ENCODE measurements around the gene ZBED1.
A peak's percentile ranks its signal among the peaks of the same experiment; 100 is the strongest.
"Not testable (repeated sequence)": the region's sequence is repeated elsewhere in the genome, so short reads cannot be mapped to it uniquely, and the experiment has no call there.

The ZBED1 gene

GRCh38 chrX:2538031-2538757, 37.4 kb upstream of the ZBED1 start:
- Mint-ChIP-seq H3K9me3 (no peaks in the 10 kb centered on the region), H3K27me3 (ENCODE audit: low read depth) (no peaks in the 10 kb centered on the region), H3K27ac (peak overlapping the region; percentile 82 to 92 (median 88)), H3K4me3 (peak overlapping the region in 2 of 3 experiments; percentile 31 to 65), H3K4me1 (peaks cover 21% of the 10 kb centered on the region), H3K36me3 (ENCODE audit: low read depth) (no peaks in the 10 kb centered on the region)
- no peak for TF ChIP-seq CTCF (IDR thresholded peaks at IDR 0.05; ENCODE audit: unreplicated experiment in 3 of 3)

GRCh38 chrX:2536974-2537373, 36.2 kb upstream of the ZBED1 start:
- Mint-ChIP-seq H3K9me3 (no peaks in the 10 kb centered on the region), H3K4me1 (peaks cover 21% of the 10 kb centered on the region), H3K27ac (peak overlapping the region; percentile 28 to 93 (median 88)), H3K27me3 (ENCODE audit: low read depth) (no peaks in the 10 kb centered on the region), H3K36me3 (ENCODE audit: low read depth) (no peaks in the 10 kb centered on the region), H3K4me3 (peak overlapping the region in 2 of 3 experiments; percentile 27 to 31)
- TF ChIP-seq CTCF (IDR thresholded peaks at IDR 0.05; ENCODE audit: unreplicated experiment in 3 of 3): no peak

- H3K27me3 Mint-ChIP-seq (ENCODE audit: low read depth): no peaks in the 10 kb centered on the region
Observed at GRCh38 chrX:2536141-2536540, 35.4 kb upstream of the ZBED1 start.

GRCh38 chrX:2534261-2535021, 33.7 kb upstream of the ZBED1 start:
- H3K4me1 Mint-ChIP-seq: peaks cover 17% of the 10 kb centered on the region
- H3K27me3 Mint-ChIP-seq (ENCODE audit: low read depth); H3K36me3 Mint-ChIP-seq (ENCODE audit: low read depth); H3K4me3 Mint-ChIP-seq; H3K9me3 Mint-ChIP-seq: not testable (repeated sequence)
- H3K27ac Mint-ChIP-seq: peak overlapping the region in 1 of 3 experiments; percentile 82

More at GRCh38 chrX:2536141-2536540, 35.4 kb upstream of the ZBED1 start:
- TF ChIP-seq CTCF (IDR thresholded peaks at IDR 0.05; ENCODE audit: unreplicated experiment in 3 of 3): no peak
- Mint-ChIP-seq H3K27ac (no peak overlapping the region), H3K9me3 (no peaks in the 10 kb centered on the region), H3K4me3 (no peak overlapping the region), H3K4me1 (peaks cover 21% of the 10 kb centered on the region), H3K36me3 (ENCODE audit: low read depth) (no peaks in the 10 kb centered on the region)

- Mint-ChIP-seq H3K9me3 (no peaks in the 10 kb centered on the region), H3K4me3 (no peak overlapping the region), H3K27ac (peak overlapping the region in 1 of 3 experiments; percentile 82), H3K27me3 (ENCODE audit: low read depth) (no peaks in the 10 kb centered on the region), H3K36me3 (ENCODE audit: low read depth) (no peaks in the 10 kb centered on the region), H3K4me1 (peaks cover 16% of the 10 kb centered on the region)
- TF ChIP-seq CTCF (IDR thresholded peaks at IDR 0.05; ENCODE audit: unreplicated experiment in 3 of 3): no peak
Observed at GRCh38 chrX:2533424-2533823, 32.6 kb upstream of the ZBED1 start.

GRCh38 chrX:2526390-2526789, 25.6 kb upstream of the ZBED1 start:
- Mint-ChIP-seq H3K4me1 (no peaks in the 10 kb centered on the region), H3K4me3 (no peak overlapping the region)
- TF ChIP-seq CTCF (IDR thresholded peaks at IDR 0.05; ENCODE audit: unreplicated experiment in 3 of 3): no peak

More at GRCh38 chrX:2526390-2526789, 25.6 kb upstream of the ZBED1 start:
- no peaks in the 10 kb centered on the region for H3K36me3 Mint-ChIP-seq (ENCODE audit: low read depth)
- peaks cover 9% of the 10 kb centered on the region for H3K9me3 Mint-ChIP-seq
- no peak overlapping the region for H3K27ac Mint-ChIP-seq
- H3K27me3 Mint-ChIP-seq (ENCODE audit: low read depth): no peaks in the 10 kb centered on the region
